ENCODE data around the gene CIC.

GRCh38 chr19:42309686-42310085, 40.6 kb downstream of the CIC start:
- no peak for TF ChIP-seq POLR2AphosphoS5 (IDR thresholded peaks at IDR 0.05; ENCODE audit: low read depth, low read length)
- no peak for TF ChIP-seq POLR2A (IDR thresholded peaks at IDR 0.05; ENCODE audit: low read depth, low read length)
- TF ChIP-seq TAF1 (IDR thresholded peaks at IDR 0.05; ENCODE audit: low read depth, low read length) = no peak
